ENCODE results near the gene ADAM12.
"Not testable (repeated sequence)": the region's sequence is repeated elsewhere in the genome, so short reads cannot be mapped to it uniquely, and the experiment has no call there.

GRCh38 chr10:126172755-126173154 lies 215.5 kb downstream of the ADAM12 start:
- TF ChIP-seq PKNOX1 (IDR thresholded peaks at IDR 0.05); FOXM1 (IDR thresholded peaks at IDR 0.05; ENCODE audit: borderline replicate concordance); SUZ12 (IDR thresholded peaks at IDR 0.05); CTBP1 (IDR thresholded peaks at IDR 0.05; ENCODE audit: borderline replicate concordance); ZNF384 (IDR thresholded peaks at IDR 0.05); ELF4 (IDR thresholded peaks at IDR 0.05); ARNT (IDR thresholded peaks at IDR 0.05); FOXA1 (IDR thresholded peaks at IDR 0.05); BHLHE40 (IDR thresholded peaks at IDR 0.05; ENCODE audit: borderline replicate concordance): not testable (repeated sequence)
